ENCODE results near the gene PPM1A. TPM values are rescaled to one million over a fixed set of nuclear protein-coding genes. Genes with fewer than 3 reads are reported as not detected.

PPM1A gene
- total RNA-seq, 4 donors from 2014 or later, result 40.4 to 60.2 (median 53.6) TPM

- no peak for DNase-seq (ENCODE audit: extremely low spot score)
- H3K9me3 ChIP-seq, result no peaks in the 10 kb centered on the region
- H3K27me3 ChIP-seq, result no peaks in the 10 kb centered on the region
- no peak overlapping the region for H3K4me3 ChIP-seq
- 87% methylated on average over 5 of the region's 5 CpGs for WGBS
- H3K4me1 ChIP-seq, result peaks cover 6 to 37% (median 27%) of the 10 kb centered on the region in 4 donors
- H3K27ac ChIP-seq (replicated peaks in 1 of 4), result no peak overlapping the region
- no peaks in the 10 kb centered on the region for H3K36me3 ChIP-seq
- TF ChIP-seq POLR2A (IDR thresholded peaks at IDR 0.05; ENCODE audit: low read depth), result no peak
- no peak for TF ChIP-seq CTCF (IDR thresholded peaks at IDR 0.05)
- no peak for TF ChIP-seq EP300 (IDR thresholded peaks at IDR 0.05)
- TF ChIP-seq POLR2AphosphoS5 (IDR thresholded peaks at IDR 0.05), result no peak
- intact Hi-C loops (cut with DNase I), result no loop called here
Observed at GRCh38 chr14:60212503-60213371, 36.3 kb upstream of the PPM1A start.

DNA sequence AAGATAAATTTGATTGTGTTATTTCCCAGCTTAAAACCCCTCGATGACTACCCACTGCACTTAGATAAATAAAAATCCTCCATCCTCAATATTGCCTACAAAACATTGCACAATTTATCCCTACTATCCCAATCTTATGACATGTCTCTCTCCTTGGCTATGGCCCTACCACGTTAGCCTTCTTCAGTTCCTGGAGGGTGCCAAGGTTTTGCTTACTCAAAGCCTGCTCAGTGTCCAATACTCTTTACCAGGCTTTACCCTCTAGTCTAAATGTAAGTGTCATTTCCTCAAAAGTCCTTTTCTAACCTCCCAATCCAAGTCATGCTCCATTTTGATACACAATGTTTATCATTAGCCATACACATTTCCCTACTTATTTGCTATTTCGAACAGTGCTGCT lies 35.0 kb upstream of the PPM1A start:
- Histone ChIP-seq H3K9me3 (no peaks in the 10 kb centered on the region), H3K27ac (replicated peaks in 1 of 4) (peak overlapping the region in 3 of 4 donors; percentile 44 to 68 (median 59))
- WGBS, result 66% methylated on average over 3 of the region's 3 CpGs

DNA sequence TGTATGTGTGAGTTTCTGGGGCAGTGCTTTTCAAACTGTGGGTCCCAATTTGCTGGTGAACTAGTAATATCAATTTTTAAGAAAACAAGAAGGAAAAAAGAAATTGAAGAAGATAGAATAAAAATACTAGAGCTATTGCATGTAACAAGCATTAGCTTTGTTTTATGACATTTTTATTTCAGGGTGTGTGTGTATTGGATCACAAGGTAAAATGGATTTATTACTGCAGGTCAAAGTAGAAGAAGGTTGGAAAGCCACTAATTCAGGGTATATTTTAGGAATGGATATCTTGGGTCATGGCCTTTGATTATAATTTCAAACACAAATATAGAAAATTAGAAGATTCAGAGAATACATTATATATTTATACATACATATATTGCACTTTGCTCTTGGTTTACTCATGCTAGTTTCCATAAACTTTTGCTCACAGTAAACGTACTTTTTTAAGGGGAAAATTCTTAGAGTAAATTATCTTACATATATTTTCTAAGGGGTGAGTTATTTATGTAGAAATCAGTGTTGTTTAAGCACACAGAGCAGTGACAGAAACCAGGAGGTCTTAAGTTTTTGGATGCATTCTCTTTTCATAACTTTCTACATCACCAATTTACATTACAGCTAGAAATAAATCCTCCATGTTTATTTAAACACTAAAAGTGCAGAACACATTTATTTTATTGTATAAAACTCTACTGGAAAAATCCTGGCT lies 34.5 kb upstream of the PPM1A start:
- Histone ChIP-seq H3K36me3 (no peaks in the 10 kb centered on the region), H3K4me3 (no peak overlapping the region), H3K4me1 (peaks cover 6 to 44% (median 32%) of the 10 kb centered on the region in 4 donors), H3K27ac (replicated peaks in 1 of 4) (peak overlapping the region; percentile 44 to 69 (median 64)), H3K9me3 (no peaks in the 10 kb centered on the region), H3K27me3 (no peaks in the 10 kb centered on the region)
- intact Hi-C loops (cut with DNase I), result no loop called here
- DNase-seq (ENCODE audit: extremely low spot score), result no peak
- no peak for TF ChIP-seq CTCF (IDR thresholded peaks at IDR 0.05)
- TF ChIP-seq EP300 (IDR thresholded peaks at IDR 0.05), result no peak
- TF ChIP-seq POLR2AphosphoS5 (IDR thresholded peaks at IDR 0.05), result no peak
- no peak for TF ChIP-seq POLR2A (IDR thresholded peaks at IDR 0.05; ENCODE audit: low read depth)
- WGBS, result 20% methylated on average over 1 of the region's 1 CpG

More for the DNA sequence above, 35.0 kb upstream of the PPM1A start:
- H3K4me1 ChIP-seq, result peaks cover 6 to 44% (median 32%) of the 10 kb centered on the region in 4 donors
- no peak overlapping the region for H3K4me3 ChIP-seq
- no peak for TF ChIP-seq CTCF (IDR thresholded peaks at IDR 0.05)
- no peak for TF ChIP-seq POLR2AphosphoS5 (IDR thresholded peaks at IDR 0.05)
- no peak for TF ChIP-seq EP300 (IDR thresholded peaks at IDR 0.05)
- no peak for TF ChIP-seq POLR2A (IDR thresholded peaks at IDR 0.05; ENCODE audit: low read depth)
- no peak for DNase-seq (ENCODE audit: extremely low spot score)
- intact Hi-C loops (cut with DNase I), result no loop called here
- no peaks in the 10 kb centered on the region for H3K27me3 ChIP-seq
- no peaks in the 10 kb centered on the region for H3K36me3 ChIP-seq

DNA sequence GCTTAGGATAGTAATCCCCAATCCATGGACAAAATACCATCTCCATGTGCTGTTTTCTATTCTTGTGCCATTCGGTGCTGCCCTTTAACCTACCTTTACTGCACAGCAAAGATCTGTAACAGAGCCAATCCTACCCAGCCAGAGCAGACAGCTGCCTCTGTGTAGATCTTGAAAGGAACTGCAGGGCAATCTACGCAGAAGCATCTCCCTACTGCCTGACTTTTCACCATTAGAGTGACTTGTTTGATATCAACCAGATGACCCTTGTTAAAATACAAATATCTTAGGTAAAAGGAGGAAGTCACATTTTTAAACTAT lies 33.9 kb upstream of the PPM1A start:
- Histone ChIP-seq H3K4me3 (no peak overlapping the region), H3K9me3 (no peaks in the 10 kb centered on the region), H3K4me1 (peaks cover 6 to 44% (median 32%) of the 10 kb centered on the region in 4 donors), H3K36me3 (no peaks in the 10 kb centered on the region), H3K27me3 (no peaks in the 10 kb centered on the region), H3K27ac (replicated peaks in 1 of 4) (peak overlapping the region; percentile 44 to 69 (median 64))
- 36% methylated on average over 2 of the region's 2 CpGs for WGBS
- no peak for DNase-seq (ENCODE audit: extremely low spot score)
- TF ChIP-seq EP300 (IDR thresholded peaks at IDR 0.05) (no peak), CTCF (IDR thresholded peaks at IDR 0.05) (no peak), POLR2AphosphoS5 (IDR thresholded peaks at IDR 0.05) (no peak), POLR2A (IDR thresholded peaks at IDR 0.05; ENCODE audit: low read depth) (no peak)
- intact Hi-C loops (cut with DNase I), result no loop called here
